GM23338 (cell line): ENCODE measurements around the gene MPRIP. TPM values are rescaled to one million over a fixed set of nuclear protein-coding genes. Genes with fewer than 3 reads are reported as not detected.

Experiments used
- ATAC-seq: fragments of 200-7000 bp; cut with Tn5 transposase; 3 replicates; pipeline ENCODE4 v1.9.1; 2020
- DNase-seq: peaks from one replicate; pipeline ENCODE4 v3.0.0-alpha.2; 2015; ENCODE audit warnings: low spot score
- H2AFZ ChIP-seq: fragments of 200-600 bp; sonication (generic); 2 replicates; pipeline ENCODE4 v1.8.0; 2016; ENCODE audit warnings: antibody characterized with exemption, mild to moderate bottlenecking, moderate library complexity
- H3F3A ChIP-seq: fragments of 200-600 bp; sonication (generic); replicated peaks from 2 replicates; pipeline ENCODE4 v1.8.0; 2017; ENCODE audit warnings: antibody characterized with exemption, mixed run types, low read depth
- H3K27ac ChIP-seq: fragments of 200-600 bp; sonication (generic); 2 replicates; pipeline ENCODE4 v1.6.1; 2016; ENCODE audit warnings: low read depth
- H3K27me3 ChIP-seq: fragments of 200-600 bp; sonication (generic); 2 replicates; pipeline ENCODE4 v1.8.0; 2016; ENCODE audit warnings: mild to moderate bottlenecking, mixed run types, moderate library complexity; ENCODE audit not compliant: insufficient read depth
- H3K36me3 ChIP-seq: fragments of 200-600 bp; sonication (generic); 2 replicates; pipeline ENCODE4 v1.8.0; 2016; ENCODE audit warnings: mild to moderate bottlenecking; ENCODE audit not compliant: insufficient read depth
- H3K4me1 ChIP-seq: fragments of 200-600 bp; sonication (generic); 2 replicates; pipeline ENCODE4 v1.8.0; 2016; ENCODE audit warnings: mild to moderate bottlenecking, moderate library complexity; ENCODE audit not compliant: insufficient read depth
- H3K4me2 ChIP-seq: fragments of 200-600 bp; sonication (generic); 2 replicates; pipeline ENCODE4 v1.7.1; 2017; ENCODE audit warnings: mixed run types
- H3K4me3 ChIP-seq: fragments of 200-600 bp; sonication (generic); 2 replicates; pipeline ENCODE4 v1.6.1; 2016; ENCODE audit warnings: mixed run types
- H3K79me2 ChIP-seq: fragments of 200-600 bp; sonication (generic); replicated peaks from 2 replicates; pipeline ENCODE4 v1.8.0; 2017; ENCODE audit warnings: mild to moderate bottlenecking; ENCODE audit not compliant: insufficient read depth
- H3K9me2 ChIP-seq: fragments of 200-600 bp; sonication (generic); 2 replicates; pipeline ENCODE4 v1.8.0; 2017; ENCODE audit not compliant: insufficient read depth
- H4K20me1 ChIP-seq: fragments of 200-600 bp; sonication (generic); replicated peaks from 2 replicates; pipeline ENCODE4 v1.8.0; 2017; ENCODE audit warnings: mild to moderate bottlenecking; ENCODE audit not compliant: insufficient read depth
- H3K27ac Mint-ChIP-seq: 2 replicates; pipeline ENCODE4 v1.8.0; 2020; ENCODE audit warnings: inconsistent platforms, mild to moderate bottlenecking, moderate library complexity, mixed read lengths
- H3K27me3 Mint-ChIP-seq: 3 replicates; pipeline ENCODE4 v1.8.0; 2022; ENCODE audit warnings: low read depth, mild to moderate bottlenecking, moderate library complexity, mixed read lengths, inconsistent platforms; ENCODE audit not compliant: insufficient read depth, poor library complexity
- H3K36me3 Mint-ChIP-seq: 3 replicates; pipeline ENCODE4 v1.8.0; 2021; ENCODE audit warnings: low read depth, mild to moderate bottlenecking, inconsistent platforms, moderate library complexity, mixed read lengths
- H3K4me1 Mint-ChIP-seq: 3 replicates; pipeline ENCODE4 v1.8.0; 2020; ENCODE audit warnings: mild to moderate bottlenecking, inconsistent platforms, mixed read lengths
- H3K4me3 Mint-ChIP-seq: 3 replicates; pipeline ENCODE4 v1.8.0; 2021; ENCODE audit warnings: moderate library complexity, mild to moderate bottlenecking, inconsistent platforms, mixed read lengths
- H3K9me3 Mint-ChIP-seq: 3 replicates; pipeline ENCODE4 v1.8.0; 2020; ENCODE audit warnings: moderate library complexity, mild to moderate bottlenecking, inconsistent platforms, mixed read lengths
- CREB1 ChIP-seq: fragments of 250-450 bp; sonication (Bioruptor Pico); IDR thresholded peaks from 2 replicates; pipeline ENCODE4 v1.5.0; 2020; ENCODE audit warnings: low read depth, mild to moderate bottlenecking, moderate library complexity
- CTCF ChIP-seq, 2 experiments: fragments of 200-600 bp in 1 of 2; sonication (generic) in 1 of 2; conservative IDR thresholded peaks; 2 replicates each; pipeline versions ENCODE4 v1.5.1 to v1.6.1; 2016 to 2017; ENCODE audit warnings: antibody characterized with exemption in 2 of 2, low read depth in 2 of 2, mild to moderate bottlenecking in 2 of 2, moderate library complexity in 1 of 2
- ETS1 ChIP-seq: IDR thresholded peaks from 2 replicates; pipeline ENCODE4 v1.6.1; 2016; ENCODE audit warnings: antibody characterized with exemption
- EZH2 ChIP-seq: fragments of 200-600 bp; sonication (generic); IDR thresholded peaks from one replicate; pipeline ENCODE4 v1.8.0; 2017; ENCODE audit warnings: antibody characterized with exemption, mild to moderate bottlenecking, low read depth; ENCODE audit not compliant: unreplicated experiment
- EZH2phosphoT487 ChIP-seq: fragments of 200-600 bp; sonication (generic); IDR thresholded peaks from one replicate; pipeline ENCODE4 v1.8.1; 2018; ENCODE audit warnings: antibody characterized with exemption; ENCODE audit not compliant: unreplicated experiment
- JUNB ChIP-seq: IDR thresholded peaks from one replicate; pipeline ENCODE4 v1.6.1; 2016; ENCODE audit warnings: antibody characterized with exemption; ENCODE audit not compliant: unreplicated experiment
- NANOG ChIP-seq: IDR thresholded peaks from 2 replicates; pipeline ENCODE4 v1.6.1; 2016; ENCODE audit warnings: antibody characterized with exemption, borderline replicate concordance
- POLR2AphosphoS5 ChIP-seq: IDR thresholded peaks from 2 replicates; pipeline ENCODE4 v1.6.1; 2016; ENCODE audit warnings: antibody characterized with exemption, low read depth
- STAT1 ChIP-seq: IDR thresholded peaks from one replicate; pipeline ENCODE4 v1.6.1; 2016; ENCODE audit warnings: antibody characterized with exemption; ENCODE audit not compliant: unreplicated experiment
- ZNF114 ChIP-seq: fragments of 250-450 bp; sonication (Bioruptor Pico); IDR thresholded peaks from 2 replicates; pipeline ENCODE4 v1.5.0; 2020; ENCODE audit warnings: mild to moderate bottlenecking, moderate library complexity
- ZNF331 ChIP-seq: fragments of 250-450 bp; sonication (Bioruptor Pico); IDR thresholded peaks from 2 replicates; pipeline ENCODE4 v1.5.0; 2020; ENCODE audit warnings: low read depth, mild to moderate bottlenecking, moderate library complexity
- ZNF462 ChIP-seq: fragments of 250-450 bp; sonication (Bioruptor Pico); IDR thresholded peaks from 2 replicates; pipeline ENCODE4 v1.5.0; 2020; ENCODE audit warnings: mild to moderate bottlenecking, moderate library complexity
- polyA plus RNA-seq: library from polyadenylated mRNA; unstranded; fragments of >200 nt; fragmentation: Nextera tagmentation; extraction: Ambion mirVana; gene quantifications from 2 replicates; pipeline ENCODE4 v1.2.1, GENCODE V29; 2016
- total RNA-seq: library from RNA; depleted of rRNA; stranded (reverse); fragments of >200 nt; shearing (Covaris generic); gene quantifications from 2 replicates; pipeline ENCODE4 v1.2.3, GENCODE V29; 2014
- TF ChIP-seq, protein P1 (sequence below): IDR thresholded peaks from one replicate; pipeline ENCODE4 v1.6.1; 2018; ENCODE audit warnings: antibody characterized with exemption; ENCODE audit not compliant: unreplicated experiment

Gene MPRIP
- total and polyA plus RNA-seq, 2 experiments from 2014 or later = 39.3 to 113 TPM

- Mint-ChIP-seq H3K9me3 (no peaks in the 10 kb centered on the region), H3K27me3 (peaks cover 19% of the 10 kb centered on the region), H3K36me3 (no peaks in the 10 kb centered on the region), H3K27ac (no peak overlapping the region), H3K4me1 (no peaks in the 10 kb centered on the region; the same call in 2 of the 3 replicates), H3K4me3 (peak overlapping the region; percentile 68)
- Histone ChIP-seq H3K79me2 (no peaks in the 10 kb centered on the region), H3K4me3 (no peak overlapping the region), H3F3A (peaks cover 3% of the 10 kb centered on the region; the same call in 1 of the 2 replicates), H3K27me3 (no peaks in the 10 kb centered on the region), H3K27ac (no peak overlapping the region), H3K36me3 (no peaks in the 10 kb centered on the region), H3K9me2 (no peaks in the 10 kb centered on the region), H2AFZ (peak overlapping the region; percentile 38; the same call in 1 of the 2 replicates), H3K4me2 (no peak overlapping the region), H3K4me1 (no peaks in the 10 kb centered on the region), H4K20me1 (no peaks in the 10 kb centered on the region)
- TF ChIP-seq, protein P1, sequence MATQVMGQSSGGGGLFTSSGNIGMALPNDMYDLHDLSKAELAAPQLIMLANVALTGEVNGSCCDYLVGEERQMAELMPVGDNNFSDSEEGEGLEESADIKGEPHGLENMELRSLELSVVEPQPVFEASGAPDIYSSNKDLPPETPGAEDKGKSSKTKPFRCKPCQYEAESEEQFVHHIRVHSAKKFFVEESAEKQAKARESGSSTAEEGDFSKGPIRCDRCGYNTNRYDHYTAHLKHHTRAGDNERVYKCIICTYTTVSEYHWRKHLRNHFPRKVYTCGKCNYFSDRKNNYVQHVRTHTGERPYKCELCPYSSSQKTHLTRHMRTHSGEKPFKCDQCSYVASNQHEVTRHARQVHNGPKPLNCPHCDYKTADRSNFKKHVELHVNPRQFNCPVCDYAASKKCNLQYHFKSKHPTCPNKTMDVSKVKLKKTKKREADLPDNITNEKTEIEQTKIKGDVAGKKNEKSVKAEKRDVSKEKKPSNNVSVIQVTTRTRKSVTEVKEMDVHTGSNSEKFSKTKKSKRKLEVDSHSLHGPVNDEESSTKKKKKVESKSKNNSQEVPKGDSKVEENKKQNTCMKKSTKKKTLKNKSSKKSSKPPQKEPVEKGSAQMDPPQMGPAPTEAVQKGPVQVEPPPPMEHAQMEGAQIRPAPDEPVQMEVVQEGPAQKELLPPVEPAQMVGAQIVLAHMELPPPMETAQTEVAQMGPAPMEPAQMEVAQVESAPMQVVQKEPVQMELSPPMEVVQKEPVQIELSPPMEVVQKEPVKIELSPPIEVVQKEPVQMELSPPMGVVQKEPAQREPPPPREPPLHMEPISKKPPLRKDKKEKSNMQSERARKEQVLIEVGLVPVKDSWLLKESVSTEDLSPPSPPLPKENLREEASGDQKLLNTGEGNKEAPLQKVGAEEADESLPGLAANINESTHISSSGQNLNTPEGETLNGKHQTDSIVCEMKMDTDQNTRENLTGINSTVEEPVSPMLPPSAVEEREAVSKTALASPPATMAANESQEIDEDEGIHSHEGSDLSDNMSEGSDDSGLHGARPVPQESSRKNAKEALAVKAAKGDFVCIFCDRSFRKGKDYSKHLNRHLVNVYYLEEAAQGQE = no peak
- TF ChIP-seq ETS1 (no peak), ZNF462 (CRISPR knock-in tag) (no peak), NANOG (no peak), POLR2AphosphoS5 (no peak), JUNB (no peak), CTCF (conservative IDR thresholded peaks at IDR 0.05; ENCODE audit: low read depth in 2 of 2) (no peak), ZNF114 (CRISPR knock-in tag) (no peak), CREB1 (CRISPR knock-in tag) (no peak), EZH2phosphoT487 (no peak), STAT1 (no peak), EZH2 (no peak), ZNF331 (CRISPR knock-in tag) (no peak)
- DNase-seq (peak; percentile 40), ATAC-seq (peak; percentile 75)
Observed at GRCh38 chr17:17205368-17206123, 163.3 kb downstream of the MPRIP start.
